Dermis blood vessel endothelial cell (primary cell): ENCODE results near the gene UMAD1. TPM values are rescaled to one million over a fixed set of nuclear protein-coding genes. Genes with fewer than 3 reads are reported as not detected.
A peak's percentile ranks its signal among the peaks of the same experiment; 100 is the strongest.
"Not testable (repeated sequence)": the region's sequence is repeated elsewhere in the genome, so short reads cannot be mapped to it uniquely, and the experiment has no call there.

Experiments
- DNase-seq: peaks from one replicate; pipeline ENCODE4 v3.0.0; 2010
- total RNA-seq: library from RNA; depleted of rRNA; stranded (reverse); fragments of >200 nt; gene quantifications from 2 replicates; pipeline ENCODE4 v1.2.3, GENCODE V29; 2014

UMAD1 gene
- total RNA-seq, 1 donor from 2014 or later, result 4.1 TPM

DNA sequence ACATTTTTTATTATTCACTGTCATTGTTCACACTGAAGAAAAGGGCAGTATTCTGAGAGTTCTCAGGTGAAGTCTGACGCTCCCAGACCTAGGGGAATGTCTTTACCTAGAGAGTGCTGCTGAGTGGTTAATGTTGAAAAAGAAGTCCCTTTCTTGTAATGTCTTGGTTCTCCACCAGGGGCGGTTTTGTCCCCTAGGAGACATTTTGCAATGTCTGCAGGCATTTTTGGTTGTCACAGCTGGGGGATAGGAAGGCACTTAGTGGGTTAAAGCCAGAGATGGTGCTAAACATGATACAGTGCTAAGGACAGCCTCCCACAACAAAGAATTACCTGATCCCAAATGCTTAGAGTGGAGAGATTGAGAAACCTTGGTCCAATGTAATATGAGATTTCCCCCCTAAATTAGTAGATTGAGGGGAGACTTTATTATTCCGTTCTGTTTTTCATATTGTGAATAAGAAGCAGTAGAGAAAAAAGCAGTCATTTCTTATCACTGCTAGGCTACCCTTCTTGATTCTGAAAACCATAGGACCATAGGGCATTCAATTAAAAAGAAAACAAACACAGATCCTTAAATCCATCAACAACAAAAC is 13.1 kb downstream of the UMAD1 start:
- peak; percentile 21 for DNase-seq

DNA sequence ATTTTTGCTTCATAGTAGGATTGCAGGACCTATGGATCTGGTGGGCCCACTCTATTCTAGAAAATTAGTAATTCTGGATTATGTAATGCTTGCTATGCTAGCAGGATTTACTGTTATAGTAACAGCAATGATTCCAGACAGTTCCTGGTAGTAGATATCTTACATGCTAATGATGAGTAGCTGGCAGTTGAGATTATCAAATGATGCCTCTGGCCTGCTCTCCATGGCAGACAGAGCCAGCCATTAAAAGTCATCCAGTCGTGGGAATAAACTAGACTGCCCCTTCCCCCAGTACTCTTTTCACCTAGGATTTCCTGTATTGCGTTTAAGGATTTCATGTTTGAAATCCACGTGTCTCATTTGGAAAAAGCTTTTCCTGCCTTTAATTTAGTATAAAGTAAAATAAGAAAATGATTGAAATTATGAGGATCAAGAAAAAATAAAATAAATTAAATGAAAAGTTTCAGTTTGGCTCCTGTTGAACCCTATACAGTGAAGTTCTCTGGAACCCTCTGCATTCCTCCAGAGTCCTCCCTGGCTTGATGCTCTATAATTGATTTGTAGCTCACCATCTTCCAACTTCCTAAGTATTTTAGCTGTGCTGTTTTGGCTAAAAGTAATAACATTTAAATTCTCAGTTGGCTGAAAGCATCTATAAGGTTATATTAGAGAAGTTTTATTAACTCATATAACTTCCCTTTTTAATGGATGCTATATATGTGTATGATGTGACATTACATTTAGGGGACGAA is 14.6 kb downstream of the UMAD1 start:
- peak; percentile 17 for DNase-seq

GRCh38 chr7:7656459-7656858 is 15.9 kb downstream of the UMAD1 start:
- DNase-seq, result not testable (repeated sequence)

GRCh38 chr7:7662527-7662926 is 22.0 kb downstream of the UMAD1 start:
- peak; percentile 31 for DNase-seq

DNA sequence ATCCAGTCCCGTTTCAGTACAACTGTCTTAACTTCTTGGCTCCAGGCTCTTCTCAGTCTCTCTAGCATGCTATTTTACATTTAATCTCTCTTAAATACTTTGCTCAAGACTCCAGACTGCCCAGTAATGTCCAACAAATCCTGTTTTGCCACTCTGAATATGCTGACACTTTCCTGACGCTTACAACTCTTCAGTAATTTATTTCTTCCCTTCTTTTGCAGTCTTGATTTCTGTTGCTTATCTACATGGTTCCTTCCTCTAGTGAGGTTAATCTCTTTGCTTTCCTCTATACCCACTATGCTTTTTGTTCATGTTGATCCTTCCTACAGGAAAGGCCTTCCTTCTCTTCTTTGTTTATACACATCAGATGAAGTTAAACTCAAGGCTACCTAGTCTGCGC is 23.7 kb downstream of the UMAD1 start:
- no peak for DNase-seq

GRCh38 chr7:7665031-7665430 is 24.5 kb downstream of the UMAD1 start:
- DNase-seq, result no peak

DNA sequence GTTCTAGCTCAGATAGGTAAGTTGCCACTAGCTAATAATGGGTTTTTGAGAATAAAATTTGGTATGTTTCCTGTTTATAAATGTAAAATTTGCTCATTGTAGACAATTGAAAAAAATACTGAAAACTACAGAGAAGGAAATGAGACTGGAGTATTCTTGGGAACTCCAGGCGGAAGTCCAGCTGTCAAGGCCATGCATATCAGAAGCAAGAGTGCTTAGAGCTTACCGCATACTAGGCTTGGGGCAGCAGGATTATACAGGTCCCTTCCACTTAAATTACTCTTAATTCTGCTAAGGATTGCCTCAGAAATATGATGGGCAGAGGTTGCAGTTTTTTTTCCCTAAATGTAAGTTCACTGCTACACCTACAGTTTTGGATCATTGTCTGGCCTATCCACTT is 26.6 kb downstream of the UMAD1 start:
- no peak for DNase-seq

- no peak for DNase-seq
These were observed 28.2 kb downstream of the UMAD1 start for GRCh38 chr7:7668706-7669105.

GRCh38 chr7:7670490-7670889 is 29.9 kb downstream of the UMAD1 start:
- no peak for DNase-seq

DNA sequence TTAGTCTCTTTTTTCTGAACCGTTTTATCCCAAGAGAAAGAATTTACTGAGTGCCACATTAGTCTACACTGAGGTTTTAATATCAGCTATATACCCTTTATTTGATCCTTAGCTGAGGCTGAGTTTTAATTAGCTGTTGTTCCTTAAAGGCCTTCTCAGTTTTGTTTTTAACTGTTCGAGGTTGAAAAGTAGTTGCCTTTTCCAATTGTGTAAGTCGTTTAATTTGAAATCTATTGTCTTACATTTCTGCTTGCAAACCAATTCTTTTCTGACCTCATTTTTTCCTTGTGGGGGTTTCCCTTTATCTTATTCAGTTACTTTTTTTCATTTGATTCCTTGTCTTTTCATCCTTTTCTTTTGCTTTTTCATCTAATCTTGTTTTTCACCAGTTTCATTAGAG is 30.8 kb downstream of the UMAD1 start:
- no peak for DNase-seq

DNA sequence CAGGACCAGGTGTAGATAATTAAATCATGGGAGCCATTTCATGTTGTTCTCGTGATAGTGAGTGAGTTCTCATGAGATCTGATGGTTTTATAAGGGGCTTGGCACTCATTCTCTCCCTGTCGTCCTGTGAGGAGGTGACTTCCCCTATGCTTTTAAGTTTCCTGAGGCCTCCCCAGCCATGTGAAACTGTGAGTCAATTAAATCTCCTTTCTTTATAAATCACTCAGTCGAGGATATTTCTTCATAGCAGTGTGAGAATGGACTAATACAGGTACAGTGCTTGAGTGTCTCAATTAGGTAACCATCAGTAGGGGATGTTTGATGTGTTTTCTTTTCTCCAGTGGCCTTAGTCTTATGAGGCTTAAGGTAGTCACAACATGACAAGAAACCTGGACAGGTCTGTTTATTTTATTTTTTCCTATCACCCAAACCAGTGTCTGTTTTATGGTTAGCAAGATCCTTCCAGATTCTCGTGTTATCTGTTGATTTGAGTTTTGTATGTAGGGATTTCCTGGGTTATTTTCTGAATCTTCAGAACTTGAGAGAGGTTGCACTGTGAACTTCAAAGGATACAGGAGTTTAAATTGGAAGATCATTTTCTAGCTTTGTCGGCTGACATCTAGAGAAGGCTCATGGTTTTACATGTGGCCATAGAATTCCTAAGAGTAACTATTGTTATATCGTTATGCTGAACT is 32.1 kb downstream of the UMAD1 start:
- no peak for DNase-seq

- DNase-seq, result no peak
These were observed 32.6 kb downstream of the UMAD1 start for GRCh38 chr7:7673240-7673550.

DNA sequence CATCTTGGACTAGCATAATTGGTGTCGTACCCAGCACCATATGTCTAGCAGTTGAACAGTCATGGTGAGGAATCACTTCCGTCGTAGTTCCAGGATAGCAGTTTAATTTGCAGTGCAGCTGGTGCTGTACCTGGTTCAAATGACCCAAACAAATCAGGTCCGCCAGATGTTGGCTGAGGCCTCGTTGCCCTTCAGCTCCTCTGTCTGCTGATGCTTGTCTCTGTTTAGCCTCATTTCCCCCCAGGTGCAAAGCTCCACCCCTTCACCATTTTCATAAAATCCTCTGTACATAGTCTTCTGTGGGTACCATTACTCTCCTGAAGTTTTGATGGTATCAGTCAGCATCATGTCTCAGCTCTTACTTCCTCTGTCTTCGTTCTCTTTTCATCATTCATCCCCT is 35.1 kb downstream of the UMAD1 start:
- no peak for DNase-seq

GRCh38 chr7:7679640-7680039 is 39.1 kb downstream of the UMAD1 start:
- not testable (repeated sequence) for DNase-seq

DNA sequence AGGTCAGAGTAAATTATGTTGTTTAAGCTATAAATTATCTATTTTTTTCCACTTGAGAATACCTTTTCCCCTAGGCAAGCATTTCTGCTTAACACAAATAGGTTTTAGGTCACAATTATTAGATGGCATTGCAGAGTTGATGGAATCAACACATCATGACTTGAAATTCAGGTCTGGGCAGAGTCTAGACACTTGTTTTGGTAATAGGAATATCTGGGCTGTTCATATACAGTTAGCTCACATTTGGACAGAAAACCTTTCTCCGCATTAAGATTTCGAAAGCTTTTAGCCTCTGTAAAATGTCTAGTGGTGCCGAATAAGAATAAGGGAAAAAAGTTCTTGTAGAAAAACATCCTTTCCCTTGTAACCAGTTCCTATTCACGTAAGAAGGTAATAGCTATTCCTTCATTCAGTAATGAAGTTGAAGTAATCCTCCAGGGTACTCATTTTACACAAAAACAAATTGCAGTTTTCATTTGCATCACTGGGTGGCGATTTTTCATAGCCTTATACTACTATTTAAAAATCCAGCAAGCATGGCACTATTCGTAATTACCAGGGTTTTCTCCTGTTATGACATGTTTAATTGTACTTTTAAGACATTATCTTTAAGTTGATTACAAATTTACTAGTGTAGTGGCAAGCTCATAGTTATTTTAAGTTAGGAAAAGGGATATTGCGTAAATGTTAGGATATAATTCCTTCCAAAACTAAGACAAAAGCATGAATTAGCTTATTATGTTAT is 40.8 kb downstream of the UMAD1 start:
- peak; percentile 81 for DNase-seq

- DNase-seq, result peak; percentile 4
These were observed 41.4 kb downstream of the UMAD1 start for GRCh38 chr7:7681936-7682329.

GRCh38 chr7:7682861-7683260 is 42.3 kb downstream of the UMAD1 start:
- DNase-seq, result no peak

DNA sequence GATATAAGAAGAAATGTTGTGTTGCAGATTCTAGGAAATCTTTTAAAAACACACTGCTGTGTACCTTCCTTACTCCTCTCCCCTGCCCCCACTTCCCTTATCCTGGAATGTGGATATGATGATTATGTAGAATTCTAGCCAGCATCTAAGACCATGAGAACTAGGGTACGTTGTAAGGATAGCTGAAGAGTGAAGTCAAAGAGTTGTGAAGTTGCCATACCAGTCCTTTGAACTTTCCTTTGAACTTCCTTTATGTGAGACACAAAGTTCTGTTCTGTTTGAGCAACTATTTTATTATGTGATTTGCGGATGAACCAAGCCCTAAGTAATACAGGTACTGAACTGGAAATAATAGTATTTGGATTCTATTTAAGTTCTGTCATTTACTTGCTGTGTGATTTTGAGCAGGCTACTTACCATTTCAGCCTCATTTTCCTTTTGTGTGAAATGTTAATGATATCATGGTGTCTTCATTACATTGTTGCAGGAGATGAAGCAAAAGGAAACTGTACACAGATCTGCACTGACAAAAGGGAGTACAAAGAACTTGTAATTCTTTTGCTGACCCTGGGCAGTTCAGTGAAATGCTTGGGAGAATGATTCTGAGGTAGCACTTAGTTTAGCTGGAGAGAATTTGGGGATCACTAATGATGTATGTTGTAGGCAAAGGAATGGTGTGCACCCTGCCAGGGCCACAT is 46.4 kb downstream of the UMAD1 start:
- DNase-seq, result no peak

DNA sequence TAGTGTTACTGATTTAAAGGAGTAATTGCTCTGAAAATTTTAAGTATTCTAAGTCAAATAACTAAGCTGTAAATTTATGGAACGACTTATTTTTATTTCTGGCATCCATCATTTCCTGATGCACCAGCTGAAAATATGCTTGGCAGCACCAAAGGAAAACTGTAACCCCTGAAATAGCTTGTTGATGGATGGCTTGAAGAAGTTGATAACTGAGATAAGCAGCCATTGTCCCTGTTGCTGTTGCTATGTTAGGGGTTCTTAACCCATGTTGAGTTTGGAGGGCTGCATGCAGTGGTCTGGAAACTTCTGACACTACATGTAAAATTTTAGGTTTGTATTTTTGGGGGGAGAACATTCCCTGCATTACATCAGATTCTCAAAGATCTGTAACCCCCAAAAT is 47.2 kb downstream of the UMAD1 start:
- DNase-seq, result peak; percentile 68

DNA sequence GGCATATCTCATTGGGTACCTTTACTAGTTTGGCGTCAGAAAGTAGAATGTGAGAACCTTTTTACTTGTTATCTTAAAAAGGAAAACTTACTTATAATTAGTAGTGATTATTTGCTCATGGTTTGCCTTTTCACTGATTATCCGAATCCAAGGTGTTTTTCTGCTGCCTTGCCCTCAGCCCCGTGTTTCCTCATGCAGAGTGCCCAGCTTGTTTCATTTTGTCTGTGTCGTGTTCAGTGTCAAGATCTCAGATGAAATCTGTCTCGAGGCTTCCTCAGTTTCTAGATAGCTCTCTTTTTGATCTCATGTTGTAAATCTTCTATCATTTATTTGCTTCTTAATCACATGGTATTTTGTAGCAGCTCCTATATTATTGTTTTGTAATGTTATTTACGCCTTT is 47.8 kb downstream of the UMAD1 start:
- no peak for DNase-seq

GRCh38 chr7:7688956-7689355 is 48.4 kb downstream of the UMAD1 start:
- no peak for DNase-seq

DNA sequence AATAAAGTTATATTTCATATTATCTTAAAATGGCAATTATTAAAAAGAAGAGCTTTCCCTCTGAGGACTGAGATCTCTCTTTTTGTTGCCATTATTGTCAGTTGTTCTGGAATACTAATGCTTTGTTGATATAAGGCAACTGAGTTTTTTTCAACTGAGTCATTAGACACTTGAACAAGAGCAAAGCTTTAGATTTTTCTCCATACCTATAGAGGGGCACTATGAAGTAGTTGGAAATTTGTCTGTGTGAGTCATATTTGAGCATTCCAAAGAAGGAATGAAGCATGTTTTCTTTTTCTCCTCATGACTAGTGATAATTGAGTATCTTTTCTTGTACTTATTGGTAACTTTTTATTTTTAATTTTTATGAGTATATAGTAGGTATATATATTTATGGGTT is 53.3 kb downstream of the UMAD1 start:
- peak; percentile 43 for DNase-seq

- no peak for DNase-seq
These were observed 54.0 kb downstream of the UMAD1 start for GRCh38 chr7:7694542-7694941.
